NAMALWA (cell line): ENCODE results near the gene CYYR1.

ENCODE experiments used
- DNase-seq: peaks from one replicate; pipeline ENCODE4 v3.0.0-alpha.2; 2015; ENCODE audit warnings: low spot score

CYYR1 gene

DNA sequence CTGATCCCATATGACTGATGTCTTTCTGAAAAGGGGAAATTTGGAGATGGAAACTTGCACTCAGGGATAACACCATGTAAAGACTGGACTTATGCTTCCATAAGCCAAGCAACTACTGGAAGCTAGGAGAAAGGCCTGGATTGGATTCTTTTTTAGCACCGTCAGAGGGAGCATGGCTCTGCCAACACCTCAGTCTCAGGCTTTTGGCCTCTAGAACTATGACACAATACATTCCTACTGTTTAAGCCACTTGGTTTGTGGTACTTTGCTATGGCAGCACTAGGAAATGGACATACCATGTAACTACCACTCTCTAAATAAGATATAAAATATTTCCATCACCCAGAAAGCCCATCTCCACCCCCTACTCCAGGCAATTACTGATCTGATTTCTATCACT, 139.7 kb downstream of the CYYR1 start:
- DNase-seq: no peak

DNA sequence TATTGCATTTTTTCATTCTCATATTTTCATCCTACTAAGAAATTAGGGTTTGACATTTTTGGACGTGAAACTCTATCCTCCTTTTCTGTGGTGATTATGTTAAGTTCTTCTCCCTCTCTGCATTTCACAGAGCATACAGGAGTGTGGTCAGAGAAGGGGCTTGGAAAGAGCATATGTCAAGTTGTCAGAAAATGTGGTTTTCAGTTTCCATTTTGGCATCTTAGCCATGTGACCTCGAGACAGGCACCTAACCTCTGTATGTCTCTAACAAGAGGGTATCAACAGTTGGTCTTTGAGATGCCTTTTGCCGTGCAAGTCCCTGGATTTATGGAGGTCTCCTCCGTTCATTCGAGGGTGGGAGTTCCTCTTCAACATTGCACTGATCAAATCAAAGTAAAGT, 140.7 kb downstream of the CYYR1 start:
- no peak for DNase-seq

GRCh38 chr21:26425576-26425975, 147.5 kb downstream of the CYYR1 start:
- DNase-seq: no peak

DNA sequence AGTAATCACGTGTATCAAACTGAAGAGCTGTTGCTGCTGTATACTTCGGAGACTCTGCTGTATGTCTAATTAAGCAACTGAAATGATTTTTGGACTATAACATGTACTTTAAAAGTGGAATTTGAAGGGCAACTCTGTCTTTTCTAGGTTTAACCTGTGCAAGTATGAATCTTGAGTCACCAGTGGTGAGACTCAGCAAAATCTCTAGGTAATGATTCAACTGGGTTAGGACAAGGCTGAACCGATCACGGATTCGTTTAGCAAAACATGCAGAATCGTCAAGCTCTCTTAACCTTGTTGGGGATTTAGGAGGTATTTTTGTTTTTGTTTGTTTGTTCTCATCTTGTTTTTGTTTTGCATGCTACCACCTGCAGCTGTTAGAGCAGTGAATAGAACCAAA, 149.6 kb downstream of the CYYR1 start:
- no peak for DNase-seq

GRCh38 chr21:26422706-26423105, 150.4 kb downstream of the CYYR1 start:
- no peak for DNase-seq

DNA sequence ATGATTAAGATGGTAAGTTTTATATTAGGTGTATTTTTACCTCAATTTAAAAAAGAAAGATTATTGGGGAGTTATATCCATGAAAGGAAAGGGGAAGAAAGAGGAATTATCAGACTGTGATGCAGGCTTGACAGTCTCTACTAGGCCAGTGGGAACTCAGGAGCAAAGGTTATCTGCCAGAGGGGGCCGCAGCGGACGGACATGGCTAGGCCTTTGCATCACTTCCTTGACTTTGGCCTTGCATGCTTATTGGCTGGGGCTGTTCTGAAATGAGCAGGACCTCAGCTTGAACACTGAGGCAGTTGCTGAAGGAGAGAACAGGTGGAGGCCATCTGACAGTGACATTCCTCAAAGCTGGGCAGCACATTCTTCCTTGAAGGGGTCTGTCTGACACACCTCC, 150.9 kb downstream of the CYYR1 start:
- DNase-seq: no peak

GRCh38 chr21:26421724-26422123, 151.4 kb downstream of the CYYR1 start:
- no peak for DNase-seq
